Mesodermal cell (in vitro differentiated cells): ENCODE measurements around the gene PRTFDC1.
"Not testable (repeated sequence)": the region's sequence is repeated elsewhere in the genome, so short reads cannot be mapped to it uniquely, and the experiment has no call there.

Source experiments
- H3K27ac ChIP-seq: 2 replicates; pipeline ENCODE4 v1.7.0; 2013; ENCODE audit warnings: mild to moderate bottlenecking, low read depth, low read length, moderate library complexity; ENCODE audit not compliant: severe bottlenecking
- H3K36me3 ChIP-seq: 2 replicates; pipeline ENCODE4 v1.7.1; 2013; ENCODE audit warnings: mild to moderate bottlenecking, low read length, moderate library complexity; ENCODE audit not compliant: control insufficient read depth, insufficient read depth
- H3K4me1 ChIP-seq: one replicate; pipeline ENCODE4 v1.7.1; 2013; ENCODE audit warnings: mild to moderate bottlenecking, low read length; ENCODE audit not compliant: insufficient read depth, control insufficient read depth, poor library complexity, severe bottlenecking
- H3K4me3 ChIP-seq: 2 replicates; pipeline ENCODE4 v1.7.0; 2013; ENCODE audit warnings: low read length, control low read depth, mild to moderate bottlenecking; ENCODE audit not compliant: insufficient read depth, poor library complexity, severe bottlenecking; ENCODE audit errors: extremely low read depth
- H3K9me3 ChIP-seq: 2 replicates; pipeline ENCODE4 v1.7.1; 2013; ENCODE audit warnings: mild to moderate bottlenecking, low read length, moderate library complexity; ENCODE audit not compliant: control insufficient read depth
- WGBS, 2 experiments: methylation state at CpG; one replicate each; pipeline ENCODE4 v1.1.5; 2013; ENCODE audit warnings: missing lambda C conversion rate in 2 of 2; ENCODE audit not compliant: insufficient coverage in 2 of 2; 5-methylcytosine and 5-hydroxymethylcytosine counted together

Gene PRTFDC1

DNA sequence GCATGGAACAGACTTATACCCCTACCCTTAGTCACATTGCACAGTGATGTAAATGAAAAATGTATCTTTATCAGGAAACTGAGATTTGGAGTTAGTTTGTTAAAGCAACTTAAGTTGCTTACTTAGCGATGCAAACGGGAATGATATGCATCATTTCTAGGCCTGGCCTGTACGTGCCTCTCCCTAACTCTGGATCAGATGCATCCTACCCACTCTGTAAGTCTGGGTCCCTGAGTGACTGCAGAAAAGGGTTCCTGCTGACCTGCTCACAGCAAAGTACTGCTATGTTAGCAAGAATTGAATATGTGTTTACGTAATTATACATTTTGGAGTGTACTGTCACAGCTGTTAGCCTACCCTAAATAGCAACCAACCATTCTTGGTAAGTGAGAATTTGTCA, 30.7 kb upstream of the PRTFDC1 start:
- WGBS, 2 experiments: 100% methylated on average over 3 of the region's 4 CpGs
- Histone ChIP-seq H3K27ac (no peak overlapping the region), H3K4me3 (no peak overlapping the region), H3K36me3 (no peaks in the 10 kb centered on the region), H3K9me3 (no peaks in the 10 kb centered on the region), H3K4me1 (no peaks in the 10 kb centered on the region)

DNA sequence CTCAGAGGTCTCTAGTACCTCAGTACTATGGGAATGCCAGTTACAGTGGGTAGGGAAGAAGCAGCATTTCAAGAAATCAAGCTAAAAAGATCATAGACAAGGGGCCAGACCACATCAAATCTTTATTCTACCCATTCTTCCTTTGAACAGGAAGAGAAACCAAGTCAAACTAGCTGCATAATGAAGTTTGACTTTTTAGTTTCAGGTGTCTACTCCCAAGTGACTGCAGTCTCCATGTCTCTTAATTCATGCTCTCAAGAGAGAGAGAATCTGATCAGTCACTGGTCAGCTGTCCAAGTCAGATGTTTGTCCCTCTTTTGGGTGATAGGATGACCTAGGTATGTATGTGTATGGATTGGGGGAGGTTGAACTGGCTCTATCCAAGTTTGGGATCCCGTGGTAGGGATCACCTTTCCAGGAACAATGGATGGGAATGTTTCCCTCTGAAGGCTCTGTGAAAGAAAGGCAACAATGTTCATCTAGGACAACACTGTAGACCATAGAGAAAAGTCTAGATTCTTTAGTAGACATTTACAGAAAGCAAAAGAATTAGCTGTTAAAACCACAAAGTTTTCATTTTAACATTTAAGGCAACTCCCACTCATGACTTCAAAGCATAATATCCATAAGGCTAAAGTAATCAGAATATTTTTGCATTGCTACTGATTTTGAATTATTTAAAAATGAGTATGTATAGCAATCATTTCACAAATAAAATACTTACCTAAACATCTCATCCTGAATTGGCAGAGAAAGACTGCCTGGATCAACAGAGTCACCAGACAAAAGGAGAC, 30.1 kb upstream of the PRTFDC1 start:
- Histone ChIP-seq H3K4me3 (no peak overlapping the region), H3K36me3 (no peaks in the 10 kb centered on the region), H3K9me3 (no peaks in the 10 kb centered on the region), H3K4me1 (no peaks in the 10 kb centered on the region), H3K27ac (no peak overlapping the region)
- WGBS, 2 experiments: no CpG with 5 or more reads among the region's 1 CpG

DNA sequence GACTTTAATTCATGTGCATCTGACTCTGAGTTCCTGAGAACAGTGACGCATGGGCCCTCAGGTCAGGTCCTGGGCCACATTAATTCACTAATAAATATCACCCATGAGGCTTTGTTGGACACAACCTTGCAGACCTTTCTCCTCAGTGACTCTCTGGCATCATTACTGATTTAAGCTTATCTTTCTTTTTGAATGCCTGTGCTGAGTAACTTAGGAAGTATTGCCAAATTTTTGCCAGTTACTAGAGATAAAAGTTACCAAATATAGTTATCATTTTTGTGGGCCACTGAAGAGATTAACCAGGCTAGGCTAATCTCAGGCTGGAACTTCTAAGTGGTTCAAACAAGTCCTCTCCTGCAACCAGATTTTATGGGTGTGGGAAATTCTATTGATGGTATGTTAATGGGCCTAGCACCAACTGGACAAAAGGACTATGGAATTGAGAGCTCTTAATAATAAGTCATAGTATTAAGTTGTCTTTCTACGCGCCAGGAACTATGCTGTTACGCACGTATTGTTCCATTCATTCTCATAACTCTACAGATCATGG, 28.8 kb upstream of the PRTFDC1 start:
- no peak overlapping the region for H3K4me3 ChIP-seq
- no peaks in the 10 kb centered on the region for H3K4me1 ChIP-seq
- H3K9me3 ChIP-seq: no peaks in the 10 kb centered on the region
- 88 to 90% methylated on average over 1 of the region's 5 CpGs for WGBS, 2 experiments
- no peak overlapping the region for H3K27ac ChIP-seq
- H3K36me3 ChIP-seq: no peaks in the 10 kb centered on the region

DNA sequence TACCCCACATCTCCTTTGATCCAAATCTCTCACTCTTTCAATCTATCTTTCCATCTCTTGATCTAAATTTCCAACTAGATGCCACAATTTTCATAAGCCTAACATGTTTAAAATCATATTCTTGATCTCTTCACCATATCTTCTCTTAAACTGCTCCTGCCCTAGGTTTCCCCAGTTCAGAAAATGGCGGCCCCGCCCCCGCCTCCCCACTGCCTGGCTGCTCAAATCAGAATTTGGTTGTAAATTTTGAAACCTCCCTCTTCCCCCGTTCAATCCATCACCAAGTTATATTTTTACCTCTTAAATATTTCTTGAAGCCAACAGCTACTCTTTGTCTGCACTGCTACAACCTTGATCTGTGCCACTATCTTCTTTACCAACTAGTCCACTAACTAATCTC, 27.3 kb upstream of the PRTFDC1 start:
- no peaks in the 10 kb centered on the region for H3K36me3 ChIP-seq
- no peak overlapping the region for H3K27ac ChIP-seq
- H3K9me3 ChIP-seq: no peaks in the 10 kb centered on the region
- 95 to 96% methylated on average over 4 of the region's 4 CpGs for WGBS, 2 experiments
- no peaks in the 10 kb centered on the region for H3K4me1 ChIP-seq
- no peak overlapping the region for H3K4me3 ChIP-seq

DNA sequence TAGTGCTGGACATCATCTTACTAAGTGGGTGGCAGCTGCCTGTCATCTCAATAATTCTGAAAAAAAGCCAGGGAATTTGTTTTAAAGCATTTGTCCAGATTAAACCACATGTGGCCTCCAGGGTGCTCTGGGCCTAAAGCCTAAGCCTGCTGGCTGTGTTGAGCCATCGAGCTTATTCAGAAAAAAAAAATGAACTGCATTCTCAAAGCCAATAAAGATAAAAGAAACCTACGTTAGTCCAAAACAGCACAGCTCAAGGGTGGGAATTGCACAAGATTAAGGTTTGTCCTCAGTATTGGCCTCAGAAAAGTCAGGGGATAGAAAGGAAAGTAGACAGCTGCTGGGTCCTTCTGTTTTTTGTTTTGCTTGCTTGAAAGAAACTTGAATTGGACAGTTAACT, 22.6 kb upstream of the PRTFDC1 start:
- Histone ChIP-seq H3K4me1 (no peaks in the 10 kb centered on the region), H3K27ac (no peak overlapping the region), H3K9me3 (no peaks in the 10 kb centered on the region), H3K36me3 (no peaks in the 10 kb centered on the region), H3K4me3 (no peak overlapping the region)
- 67% methylated on average over 1 of the region's 2 CpGs; no CpG with 5 or more reads in 1 of the 2 experiments for WGBS, 2 experiments

DNA sequence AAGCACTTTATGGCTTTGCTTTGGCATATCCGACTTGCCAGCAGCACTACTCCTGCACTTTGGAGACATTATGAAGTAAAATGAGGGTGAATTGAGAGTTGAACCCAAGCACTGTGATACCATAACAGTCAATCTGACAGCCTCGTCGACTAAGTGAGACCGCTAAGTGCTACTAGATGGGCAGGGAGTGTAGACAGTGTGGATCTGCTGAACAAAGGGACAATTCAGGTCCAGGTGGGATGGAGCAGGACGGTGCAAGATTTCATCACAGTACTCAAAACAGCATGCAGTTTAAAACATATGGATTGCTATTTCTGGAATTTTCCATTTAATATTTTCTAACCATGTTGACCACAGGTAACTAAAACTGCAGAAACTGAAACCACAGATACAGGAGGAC, 20.8 kb upstream of the PRTFDC1 start:
- H3K27ac ChIP-seq: no peak overlapping the region
- 96 to 97% methylated on average over 3 to 4 of the region's 5 CpGs for WGBS, 2 experiments
- H3K36me3 ChIP-seq: no peaks in the 10 kb centered on the region
- H3K4me3 ChIP-seq: no peak overlapping the region
- no peaks in the 10 kb centered on the region for H3K4me1 ChIP-seq
- no peaks in the 10 kb centered on the region for H3K9me3 ChIP-seq

DNA sequence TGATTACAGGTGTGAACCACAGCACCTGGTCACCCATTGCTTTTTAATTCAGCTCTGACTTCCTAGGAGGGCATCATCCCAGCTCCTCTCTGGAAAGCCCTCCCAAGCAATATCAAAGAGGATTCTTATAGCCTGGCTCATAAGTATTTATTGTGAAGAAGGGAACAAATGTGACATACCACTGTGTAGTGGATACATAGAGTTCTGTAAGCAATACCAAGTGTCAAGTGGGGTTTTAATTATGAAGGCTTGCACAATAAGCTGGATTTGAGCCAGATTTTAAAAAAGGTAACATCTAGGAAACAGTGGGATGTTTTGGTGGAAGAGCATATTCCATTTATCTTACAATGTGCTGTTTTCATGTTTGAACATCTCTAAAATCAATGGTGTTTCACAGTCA, 19.0 kb upstream of the PRTFDC1 start:
- Histone ChIP-seq H3K36me3 (no peaks in the 10 kb centered on the region), H3K27ac (no peak overlapping the region), H3K4me3 (no peak overlapping the region), H3K4me1 (no peaks in the 10 kb centered on the region), H3K9me3 (no peaks in the 10 kb centered on the region)

DNA sequence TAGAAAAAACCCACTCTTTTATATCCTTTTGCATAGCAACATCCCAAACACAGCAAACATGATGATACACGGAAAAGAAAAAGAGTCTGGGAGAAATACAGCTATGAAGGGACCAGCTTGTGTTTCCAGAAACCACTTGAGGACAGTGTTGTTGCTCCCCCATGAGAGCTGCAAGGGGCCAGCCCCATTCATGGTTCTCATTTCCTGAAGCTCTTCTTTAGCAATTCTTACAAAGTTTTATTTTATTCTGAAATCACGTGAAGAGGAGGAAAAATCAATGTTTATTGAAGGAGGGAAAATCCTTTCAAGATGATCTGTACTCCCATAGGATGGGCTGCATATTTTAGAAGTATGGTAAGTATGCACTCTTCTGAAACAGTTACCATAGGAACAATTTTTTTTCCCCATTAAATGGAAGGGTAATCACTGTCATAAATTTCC, 17.5 kb upstream of the PRTFDC1 start:
- H3K27ac ChIP-seq: no peak overlapping the region
- no peaks in the 10 kb centered on the region for H3K36me3 ChIP-seq
- no peak overlapping the region for H3K4me3 ChIP-seq
- 100% methylated on average over 1 of the region's 2 CpGs for WGBS, 2 experiments
- H3K9me3 ChIP-seq: no peaks in the 10 kb centered on the region
- H3K4me1 ChIP-seq: no peaks in the 10 kb centered on the region

DNA sequence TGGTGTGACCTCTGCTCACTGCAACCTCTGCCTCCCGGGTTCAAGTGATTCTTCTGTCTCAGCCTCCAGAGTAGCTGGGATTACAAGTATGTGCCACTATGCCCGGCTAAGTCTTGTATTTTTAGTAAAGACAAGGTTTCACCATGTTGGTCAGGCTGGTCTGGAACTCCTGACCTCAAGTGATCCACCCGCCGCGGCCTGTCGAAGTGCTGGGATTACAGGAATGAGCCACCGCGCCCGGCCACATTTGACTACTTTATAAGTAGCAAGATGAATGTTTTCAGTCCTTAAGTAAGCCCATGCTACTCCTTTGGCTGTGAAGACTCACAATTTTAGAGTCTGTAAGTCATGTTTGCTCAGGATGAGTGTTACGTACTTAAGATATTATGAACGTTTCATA, 16.5 kb upstream of the PRTFDC1 start:
- not testable (repeated sequence) for H3K27ac ChIP-seq
- 93 to 96% methylated on average over 8 to 9 of the region's 11 CpGs for WGBS, 2 experiments

DNA sequence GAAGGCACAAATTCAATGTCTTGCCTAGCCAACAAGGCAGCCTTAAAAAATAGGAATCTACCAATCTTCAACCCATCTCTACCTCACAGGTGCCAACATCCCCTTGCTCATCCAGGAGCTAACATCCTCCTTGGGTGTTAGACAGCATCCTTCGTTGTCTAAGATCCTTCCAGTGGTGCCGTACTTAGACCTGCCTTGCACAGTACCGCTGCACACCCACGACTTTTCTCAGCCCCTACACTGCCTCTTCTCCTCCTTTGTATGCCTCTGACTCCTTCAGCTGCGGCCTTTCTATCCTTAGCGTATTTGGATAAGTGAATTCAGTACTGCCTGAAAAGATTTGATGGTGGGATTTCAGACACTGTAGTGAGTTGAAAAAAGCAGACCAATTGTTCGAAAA, 15.9 kb upstream of the PRTFDC1 start:
- Histone ChIP-seq H3K4me3 (no peak overlapping the region), H3K36me3 (no peaks in the 10 kb centered on the region), H3K27ac (no peak overlapping the region), H3K4me1 (no peaks in the 10 kb centered on the region), H3K9me3 (no peaks in the 10 kb centered on the region)
- 90 to 95% methylated on average over 3 to 5 of the region's 7 CpGs for WGBS, 2 experiments

More for the DNA sequence above, 16.5 kb upstream of the PRTFDC1 start:
- not testable (repeated sequence) for H3K4me3 ChIP-seq, H3K36me3 ChIP-seq, H3K4me1 ChIP-seq, H3K9me3 ChIP-seq

DNA sequence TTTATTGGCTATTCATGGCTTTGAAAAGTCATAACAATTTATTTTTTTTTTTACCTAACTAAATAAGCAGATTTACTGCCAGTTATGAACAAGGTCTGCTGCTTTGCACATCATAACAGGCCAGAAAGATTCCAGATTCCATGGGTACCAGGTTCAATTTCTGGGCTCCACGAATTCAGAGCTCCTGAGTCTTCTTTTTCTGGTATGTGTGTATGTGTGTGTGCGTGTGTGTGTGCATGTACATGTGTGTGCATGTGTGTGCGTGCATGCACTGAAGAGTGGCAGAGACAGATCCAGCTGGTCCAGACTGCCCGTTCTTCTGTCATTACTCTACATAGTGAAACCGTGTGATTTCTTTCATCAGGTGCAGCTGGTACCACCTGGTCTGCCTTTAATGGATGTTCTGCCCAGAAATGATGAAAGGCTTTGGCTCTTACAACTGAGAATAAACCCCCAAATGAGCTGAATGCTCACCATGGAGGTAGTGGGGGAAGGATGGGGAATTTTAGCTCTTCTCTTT, 14.6 kb upstream of the PRTFDC1 start:
- Histone ChIP-seq H3K27ac (no peak overlapping the region), H3K9me3 (no peaks in the 10 kb centered on the region), H3K4me3 (no peak overlapping the region), H3K36me3 (no peaks in the 10 kb centered on the region), H3K4me1 (no peaks in the 10 kb centered on the region)
- WGBS, 2 experiments: 92 to 94% methylated on average over 3 to 4 of the region's 5 CpGs
